SKM-1 (cell line): ENCODE results near the gene NEIL1.

Source experiments
- DNase-seq: peaks from one replicate; lab custom pipeline; 2025; ENCODE audit not compliant: unreplicated experiment; lab: John Stamatoyannopoulos, UW

NEIL1 gene

GRCh38 chr15:75356006-75356405 is 9.2 kb downstream of the NEIL1 start:
- no peak for DNase-seq

DNA sequence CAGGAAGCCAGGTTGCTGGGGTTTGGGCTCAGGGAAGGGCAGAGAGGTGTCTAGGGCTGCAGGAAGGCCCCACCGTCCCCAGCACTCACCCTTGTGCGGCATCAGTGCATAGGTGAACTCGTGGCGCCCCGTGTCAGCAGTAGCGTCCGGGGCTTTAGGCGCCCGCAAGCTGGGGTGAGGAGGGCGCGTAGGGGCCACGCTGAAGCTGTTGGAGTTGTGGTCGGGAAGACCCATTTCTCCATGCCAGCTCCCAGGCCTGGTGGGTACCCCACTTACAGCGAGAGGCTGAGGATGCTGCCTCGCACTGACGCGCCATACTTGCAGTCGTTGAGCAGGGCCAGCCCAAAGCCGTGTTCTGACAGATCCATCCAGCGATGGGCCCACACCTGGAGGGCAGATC is 9.7 kb downstream of the NEIL1 start:
- no peak for DNase-seq

DNA sequence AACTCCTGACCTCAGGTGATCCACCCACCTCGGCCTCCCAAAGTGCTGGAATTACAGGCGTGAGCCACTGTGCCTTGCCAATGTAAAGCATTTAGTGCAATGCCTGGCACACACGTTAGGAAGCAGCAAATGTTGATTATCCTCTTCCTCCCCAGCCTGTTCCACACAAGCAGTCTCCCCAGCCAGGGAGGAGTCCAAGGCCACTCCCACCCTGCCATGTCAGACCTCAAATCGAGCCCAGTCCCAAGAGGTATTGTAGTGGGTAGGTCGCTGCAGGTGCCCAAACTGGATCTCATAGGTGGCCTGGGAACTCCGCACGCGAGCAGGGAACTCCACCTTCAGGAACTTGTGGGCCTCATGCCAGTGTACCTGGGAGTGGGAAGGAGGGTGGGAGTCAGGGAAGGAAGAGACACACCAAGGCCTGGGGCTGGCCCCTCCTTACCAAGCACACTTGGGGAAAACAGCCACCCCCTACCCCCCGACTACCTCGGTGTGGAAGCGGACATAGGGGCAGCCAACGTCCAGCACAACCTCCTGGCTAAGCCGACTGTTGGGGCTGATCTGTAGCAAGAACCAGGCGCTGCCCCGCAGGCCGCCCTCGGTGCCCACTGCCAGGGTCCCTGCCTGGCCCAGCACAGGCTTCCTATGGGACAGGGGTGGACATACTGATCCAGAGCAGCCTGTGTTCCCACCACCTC is 11.3 kb downstream of the NEIL1 start:
- no peak for DNase-seq

GRCh38 chr15:75358771-75359536 is 12.1 kb downstream of the NEIL1 start:
- DNase-seq, result no peak

DNA sequence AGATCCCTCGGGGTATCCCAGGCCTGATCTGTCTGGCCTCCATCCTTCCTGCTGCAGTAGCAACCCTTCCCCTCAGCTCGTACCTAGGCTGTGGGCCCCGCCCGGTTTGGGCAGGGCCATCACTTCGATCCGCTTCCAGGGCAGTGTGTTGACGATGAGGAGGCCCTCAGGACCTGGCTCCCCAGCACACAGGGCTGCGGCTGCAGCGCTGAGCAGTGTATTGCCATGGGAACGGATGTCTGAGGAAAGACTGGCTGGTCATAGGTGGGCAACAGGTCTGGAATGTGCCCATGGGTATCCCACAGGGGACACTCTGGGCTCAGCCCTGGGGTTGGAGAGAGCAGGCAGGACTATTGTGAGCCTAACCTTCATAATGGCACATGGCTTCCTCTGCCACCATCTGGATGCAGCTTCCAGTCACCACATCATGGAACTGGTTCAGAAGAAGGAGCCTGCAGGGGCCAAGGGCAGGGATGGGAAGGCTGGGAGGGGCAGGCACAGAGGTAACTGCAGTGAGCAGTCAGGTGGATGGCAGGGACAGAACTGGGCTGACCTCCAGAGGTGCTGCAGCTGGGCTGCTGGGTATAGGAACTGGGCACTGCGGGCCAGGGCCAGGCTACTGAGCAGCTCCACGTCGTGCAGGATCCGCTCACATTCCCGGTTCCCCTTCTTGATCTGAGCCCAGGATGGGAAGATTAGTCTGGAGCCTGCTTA is 12.9 kb downstream of the NEIL1 start:
- no peak for DNase-seq

DNA sequence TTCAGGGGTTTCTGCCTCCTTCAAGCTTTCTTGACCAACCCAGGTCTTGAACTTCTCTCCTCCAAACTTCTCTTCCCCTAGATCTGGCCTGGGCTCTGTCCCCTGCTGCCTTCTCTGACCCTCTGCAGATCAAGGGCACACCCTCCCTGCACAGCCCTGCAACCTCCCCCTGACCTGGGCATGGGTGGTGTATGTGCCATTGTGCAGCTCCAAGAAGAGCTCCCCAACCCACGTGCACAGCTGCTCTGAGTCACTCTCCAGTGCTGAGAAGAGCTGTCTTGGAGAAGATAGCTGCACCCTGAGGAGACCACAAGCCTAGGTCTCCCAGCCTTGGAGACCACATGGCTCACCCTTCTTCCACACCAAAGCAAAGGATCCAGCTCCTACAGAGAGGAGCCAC is 13.6 kb downstream of the NEIL1 start:
- DNase-seq, result no peak

DNA sequence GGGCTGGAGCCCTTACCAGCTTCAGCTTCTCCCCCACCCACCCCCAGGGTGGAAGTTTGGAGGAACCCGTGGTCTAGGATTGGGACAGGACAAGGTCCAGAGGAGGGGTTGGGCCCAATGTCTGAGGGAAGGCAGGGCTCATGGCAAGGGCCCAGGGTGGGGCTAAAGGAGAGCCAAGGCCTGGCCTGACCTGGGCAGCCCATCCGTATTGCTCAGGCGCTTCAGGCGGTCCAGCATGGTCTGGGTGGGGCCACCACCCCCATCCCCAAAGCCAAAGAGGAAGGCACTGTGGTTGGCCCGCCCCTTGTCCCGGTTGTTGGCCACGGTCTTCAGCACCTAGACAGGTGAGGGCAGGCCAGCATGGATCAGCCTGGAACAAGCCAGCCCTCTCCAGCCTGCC is 14.0 kb downstream of the NEIL1 start:
- no peak for DNase-seq

- no peak for DNase-seq
Observed at GRCh38 chr15:75361361-75361988, 14.6 kb downstream of the NEIL1 start.

GRCh38 chr15:75361989-75362641 is 15.3 kb downstream of the NEIL1 start:
- no peak for DNase-seq

- no peak for DNase-seq
Observed at GRCh38 chr15:75362642-75363249, 15.9 kb downstream of the NEIL1 start.

- no peak for DNase-seq
Observed at GRCh38 chr15:75363786-75364185, 16.9 kb downstream of the NEIL1 start.

DNA sequence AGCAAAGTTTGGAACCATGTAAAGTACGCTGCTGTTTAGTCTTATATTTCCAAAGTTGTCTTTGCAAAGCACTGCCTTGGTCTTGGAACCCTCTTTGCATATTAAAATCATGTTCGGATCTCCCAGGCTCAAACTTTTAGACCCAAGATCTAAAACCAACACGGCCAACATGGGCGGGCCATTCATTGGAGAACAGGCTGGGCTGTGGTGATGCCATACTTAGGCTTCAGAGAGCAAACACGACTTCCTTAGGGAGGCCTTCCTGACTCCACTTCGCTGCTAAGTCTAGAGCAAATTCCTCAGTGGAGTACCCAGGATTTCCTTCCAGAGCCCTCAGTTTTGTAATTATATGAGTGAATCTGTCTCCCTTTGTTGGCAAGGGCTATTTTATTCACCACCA is 18.0 kb downstream of the NEIL1 start:
- DNase-seq, result no peak

DNA sequence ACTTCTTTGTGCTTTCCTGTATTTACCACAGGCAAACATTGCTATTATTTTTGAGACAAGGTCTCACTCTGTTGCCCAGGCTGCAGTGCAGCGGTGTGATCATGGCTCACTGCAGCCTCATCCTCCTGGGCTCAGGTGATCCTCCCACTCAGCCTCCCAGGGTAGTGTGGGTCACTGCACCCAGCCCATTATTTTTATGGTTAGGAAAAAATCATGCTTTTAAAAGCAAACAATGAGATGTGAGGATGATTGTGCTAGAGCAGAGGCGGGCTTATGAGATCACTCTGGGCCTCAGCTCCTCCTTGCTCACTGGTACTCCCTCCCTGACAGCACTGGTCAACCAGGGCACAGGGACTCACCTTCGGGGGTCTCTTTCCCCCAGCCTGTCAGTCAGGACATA is 19.3 kb downstream of the NEIL1 start:
- DNase-seq, result no peak

DNA sequence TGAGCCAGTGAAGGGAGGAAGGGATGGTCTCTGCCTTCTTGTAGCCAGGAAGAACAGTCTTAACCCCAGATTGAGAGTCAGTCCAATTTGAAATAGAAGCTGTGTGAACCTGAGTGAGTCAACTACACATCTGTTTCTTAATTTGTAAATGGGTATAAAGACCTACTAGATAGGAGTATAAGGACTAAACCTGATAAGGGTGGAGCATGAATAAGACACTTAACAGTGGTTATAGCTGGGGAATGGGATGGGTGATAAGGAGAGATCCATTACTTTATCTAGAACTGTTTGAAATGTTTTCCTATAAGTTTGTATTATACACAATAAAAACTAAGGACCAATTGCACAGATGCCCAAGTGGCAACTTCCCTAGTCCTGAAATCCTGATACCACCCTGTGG is 20.2 kb downstream of the NEIL1 start:
- no peak for DNase-seq

DNA sequence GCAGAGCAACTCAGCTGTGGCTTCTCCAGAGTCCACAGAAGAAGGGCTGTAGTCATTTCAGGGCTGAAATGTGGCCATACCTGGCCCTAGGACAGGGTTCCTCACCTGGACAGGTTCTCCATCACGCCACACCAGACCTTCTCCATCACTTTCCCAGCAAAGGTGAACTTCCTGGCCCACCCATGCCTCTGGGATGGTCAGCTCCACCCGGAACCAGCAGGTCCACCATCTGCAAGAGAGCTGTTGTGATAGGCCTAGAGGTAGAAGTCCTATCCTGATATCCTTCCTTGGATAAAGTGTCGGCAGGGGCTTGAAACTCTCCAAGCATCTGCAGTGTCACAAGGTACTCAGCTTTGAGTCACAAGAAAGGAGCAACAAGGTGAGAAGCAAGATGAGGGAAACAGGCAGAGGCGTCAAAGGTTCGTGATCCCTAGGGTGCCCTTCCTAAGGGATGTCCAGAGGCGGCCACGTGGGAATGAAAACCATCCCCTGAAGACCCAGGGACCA is 20.6 kb downstream of the NEIL1 start:
- DNase-seq, result no peak

GRCh38 chr15:75367913-75368688 is 21.3 kb downstream of the NEIL1 start, which contains the start of gene MAN2C1:
TSS of gene MAN2C1 (minus strand) at chr15:75368607. CDS start at chr15:75368583, 24 bp downstream.
- peak; percentile 90 for DNase-seq

DNA sequence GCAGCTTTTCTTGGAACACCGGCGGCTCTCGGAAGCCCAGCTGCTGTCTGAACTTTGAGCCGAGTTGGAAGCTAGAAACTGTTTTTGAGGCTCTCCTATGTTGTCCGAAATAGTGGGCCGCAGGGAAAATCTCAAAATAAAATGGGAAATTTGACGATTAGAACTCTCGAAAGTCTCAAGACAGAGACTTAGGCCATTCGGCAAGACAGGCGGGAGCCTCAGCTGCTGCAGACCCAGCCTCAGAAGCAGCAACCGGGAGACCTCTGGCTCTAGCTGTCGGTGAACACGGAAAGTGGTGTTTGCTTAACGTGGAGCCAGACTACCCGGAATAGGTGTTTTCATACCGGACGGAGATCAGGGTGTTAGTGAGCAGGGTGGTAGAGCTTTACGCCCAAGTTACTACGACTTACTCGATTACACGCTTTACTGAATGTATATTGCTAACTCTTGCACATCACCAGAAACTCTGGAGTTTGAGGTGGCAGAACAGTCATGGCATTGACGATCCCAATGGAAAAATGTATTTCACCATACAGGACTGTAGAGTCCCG is 21.9 kb downstream of the NEIL1 start:
- no peak for DNase-seq

DNA sequence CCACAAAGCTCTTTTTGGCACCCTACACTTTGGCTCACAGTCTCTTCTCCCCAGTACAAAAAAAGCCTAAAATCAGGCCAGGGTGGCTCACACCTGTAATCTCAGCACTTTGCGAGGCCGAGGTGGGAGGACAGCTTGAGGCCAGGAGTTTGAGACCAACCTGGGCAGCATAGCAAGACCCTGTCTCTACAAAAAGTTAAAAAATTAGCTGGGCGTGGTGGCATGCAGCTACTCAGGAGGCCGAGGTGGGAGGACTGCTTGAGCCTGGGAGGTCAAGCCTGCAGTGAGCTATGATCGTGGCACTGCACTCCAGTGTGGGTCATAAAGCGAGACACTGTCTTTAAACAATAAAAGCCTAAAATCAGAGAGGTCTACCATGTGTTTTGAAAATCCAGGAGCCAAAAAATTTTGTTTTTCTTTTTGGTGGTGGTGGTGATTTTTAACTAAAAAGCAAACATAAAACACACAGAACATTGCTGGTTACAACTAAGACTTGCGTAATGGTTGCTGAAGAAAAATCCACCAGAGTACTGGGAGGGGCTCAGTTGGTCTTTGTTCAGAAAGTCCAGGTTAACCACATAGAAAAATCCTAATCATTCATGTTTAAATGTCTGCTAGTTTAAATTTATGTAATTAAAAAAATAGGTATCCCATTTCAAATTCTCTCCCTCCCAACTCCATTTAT is 23.2 kb downstream of the NEIL1 start:
- no peak for DNase-seq

- DNase-seq, result no peak
Observed at GRCh38 chr15:75371486-75371885, 24.6 kb downstream of the NEIL1 start.
